Measurements from ENCODE around the gene MAST4. TPM values are rescaled to one million over a fixed set of nuclear protein-coding genes. Genes with fewer than 3 reads are reported as not detected.

Gene MAST4
- total RNA-seq, 1 experiment from 2014 or later = 26.5 TPM

DNA sequence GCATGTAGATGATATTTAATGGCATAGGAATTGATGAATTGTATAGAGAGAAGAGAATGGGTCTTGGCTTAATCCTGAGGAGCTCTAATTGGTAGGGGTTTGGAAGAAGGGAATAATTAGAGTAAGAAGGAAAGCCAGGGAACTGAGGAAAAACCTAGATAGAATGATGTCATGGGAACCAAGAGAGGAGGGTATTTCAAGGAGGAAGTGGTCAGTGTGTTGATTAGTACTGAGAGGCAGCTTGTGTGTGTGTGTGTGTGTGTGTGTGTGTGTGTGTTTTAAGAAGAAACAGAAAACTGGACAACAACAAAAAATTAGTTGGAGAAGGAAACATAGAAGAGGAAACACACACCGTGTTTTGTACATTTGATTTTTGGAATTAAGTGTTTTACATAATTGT lies 42.8 kb downstream of the MAST4 start:
- TF ChIP-seq, protein P1, sequence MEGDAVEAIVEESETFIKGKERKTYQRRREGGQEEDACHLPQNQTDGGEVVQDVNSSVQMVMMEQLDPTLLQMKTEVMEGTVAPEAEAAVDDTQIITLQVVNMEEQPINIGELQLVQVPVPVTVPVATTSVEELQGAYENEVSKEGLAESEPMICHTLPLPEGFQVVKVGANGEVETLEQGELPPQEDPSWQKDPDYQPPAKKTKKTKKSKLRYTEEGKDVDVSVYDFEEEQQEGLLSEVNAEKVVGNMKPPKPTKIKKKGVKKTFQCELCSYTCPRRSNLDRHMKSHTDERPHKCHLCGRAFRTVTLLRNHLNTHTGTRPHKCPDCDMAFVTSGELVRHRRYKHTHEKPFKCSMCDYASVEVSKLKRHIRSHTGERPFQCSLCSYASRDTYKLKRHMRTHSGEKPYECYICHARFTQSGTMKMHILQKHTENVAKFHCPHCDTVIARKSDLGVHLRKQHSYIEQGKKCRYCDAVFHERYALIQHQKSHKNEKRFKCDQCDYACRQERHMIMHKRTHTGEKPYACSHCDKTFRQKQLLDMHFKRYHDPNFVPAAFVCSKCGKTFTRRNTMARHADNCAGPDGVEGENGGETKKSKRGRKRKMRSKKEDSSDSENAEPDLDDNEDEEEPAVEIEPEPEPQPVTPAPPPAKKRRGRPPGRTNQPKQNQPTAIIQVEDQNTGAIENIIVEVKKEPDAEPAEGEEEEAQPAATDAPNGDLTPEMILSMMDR (IDR thresholded peaks at IDR 0.05; ENCODE audit: unreplicated experiment) = no peak
- intact Hi-C loops (cut with micrococcal nuclease) = no loop called here
- no TSS peak for BruUV-seq (replicated peaks)
- Mint-ChIP-seq H3K36me3 (ENCODE audit: insufficient read depth, unreplicated experiment) (no peaks in the 10 kb centered on the region), H3K4me1 (ENCODE audit: insufficient read depth, unreplicated experiment) (no peaks in the 10 kb centered on the region), H3K27me3 (ENCODE audit: insufficient read depth, unreplicated experiment) (peaks cover 23% of the 10 kb centered on the region), H3K4me3 (ENCODE audit: unreplicated experiment) (no peak overlapping the region), H3K27ac (ENCODE audit: low read depth, unreplicated experiment) (no peak overlapping the region), H3K9me3 (ENCODE audit: unreplicated experiment) (no peaks in the 10 kb centered on the region)
- ChIA-PET CTCF (no interaction called here), POLR2A (interaction anchor here (0.5 to 0.6 kb wide), 3 partner anchors 9 to 79 kb away, joined by 3 to 4 read pairs (median 3); no protein-coding TSS in a partner anchor)
- no peak for DNase-seq (ENCODE audit: unreplicated experiment)

DNA sequence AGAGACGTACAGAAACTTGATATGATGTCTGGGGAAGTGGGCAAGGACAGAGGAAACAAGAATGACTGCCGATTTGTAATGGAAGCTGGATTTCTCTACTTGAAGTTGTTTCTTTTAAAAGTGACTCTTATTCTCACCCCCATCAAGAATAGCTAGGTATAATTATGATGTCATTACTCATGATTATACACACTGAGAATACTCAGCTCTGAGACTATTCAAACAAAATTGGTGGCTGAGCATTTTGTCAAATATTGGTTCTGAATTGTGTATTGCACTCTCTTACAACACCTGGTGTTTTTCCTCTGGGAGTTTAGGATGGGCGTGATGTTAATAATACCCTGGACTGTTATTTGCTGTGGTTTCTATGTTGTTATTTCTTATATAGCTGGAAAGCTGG lies 46.3 kb downstream of the MAST4 start:
- no peak overlapping the region for H3K4me3 Mint-ChIP-seq (ENCODE audit: unreplicated experiment)
- POLR2A ChIA-PET = no interaction called here
- intact Hi-C loops (cut with micrococcal nuclease) = no loop called here
- H3K36me3 Mint-ChIP-seq (ENCODE audit: insufficient read depth, unreplicated experiment) = no peaks in the 10 kb centered on the region
- no TSS peak for BruUV-seq (replicated peaks)
- no peaks in the 10 kb centered on the region for H3K9me3 Mint-ChIP-seq (ENCODE audit: unreplicated experiment)
- TF ChIP-seq, protein P1 (IDR thresholded peaks at IDR 0.05; ENCODE audit: unreplicated experiment) = no peak
- peaks cover 23% of the 10 kb centered on the region for H3K27me3 Mint-ChIP-seq (ENCODE audit: insufficient read depth, unreplicated experiment)
- H3K4me1 Mint-ChIP-seq (ENCODE audit: insufficient read depth, unreplicated experiment) = no peaks in the 10 kb centered on the region
- DNase-seq (ENCODE audit: unreplicated experiment) = no peak
- CTCF ChIA-PET = interaction anchor here (1.7 kb wide), 1 partner anchor 15 kb away, joined by 3 read pairs; no protein-coding TSS in a partner anchor
- no peak overlapping the region for H3K27ac Mint-ChIP-seq (ENCODE audit: low read depth, unreplicated experiment)

- Mint-ChIP-seq H3K27ac (ENCODE audit: low read depth, unreplicated experiment) (no peak overlapping the region), H3K36me3 (ENCODE audit: insufficient read depth, unreplicated experiment) (no peaks in the 10 kb centered on the region), H3K4me1 (ENCODE audit: insufficient read depth, unreplicated experiment) (no peaks in the 10 kb centered on the region), H3K4me3 (ENCODE audit: unreplicated experiment) (no peak overlapping the region), H3K27me3 (ENCODE audit: insufficient read depth, unreplicated experiment) (peaks cover 22% of the 10 kb centered on the region), H3K9me3 (ENCODE audit: unreplicated experiment) (no peaks in the 10 kb centered on the region)
- BruUV-seq (replicated peaks) = no TSS peak
- ChIA-PET POLR2A (interaction anchor here (0.7 kb wide), 1 partner anchor 222 kb away, joined by 3 read pairs; no protein-coding TSS in a partner anchor), CTCF (interaction anchor here (1.7 kb wide), 1 partner anchor 14 kb away, joined by 3 read pairs; no protein-coding TSS in a partner anchor)
- no peak for DNase-seq (ENCODE audit: unreplicated experiment)
- TF ChIP-seq, protein P1 (IDR thresholded peaks at IDR 0.05; ENCODE audit: unreplicated experiment) = no peak
- intact Hi-C loops (cut with micrococcal nuclease) = no loop called here
Measured at GRCh38 chr5:66643387-66643786, 47.2 kb downstream of the MAST4 start.

- no peaks in the 10 kb centered on the region for H3K36me3 Mint-ChIP-seq (ENCODE audit: insufficient read depth, unreplicated experiment)
- peaks cover 14% of the 10 kb centered on the region for H3K27me3 Mint-ChIP-seq (ENCODE audit: insufficient read depth, unreplicated experiment)
- no peaks in the 10 kb centered on the region for H3K9me3 Mint-ChIP-seq (ENCODE audit: unreplicated experiment)
- H3K27ac Mint-ChIP-seq (ENCODE audit: low read depth, unreplicated experiment) = no peak overlapping the region
- CTCF ChIA-PET = interaction anchor here (0.6 to 1.8 kb wide), 3 partner anchors 13 to 338 kb away, joined by 3 to 6 read pairs (median 6); no protein-coding TSS in a partner anchor
- no peak for DNase-seq (ENCODE audit: unreplicated experiment)
- POLR2A ChIA-PET = interaction anchor here (0.7 to 0.9 kb wide), 2 partner anchors 42 to 221 kb away, joined by 3 to 5 read pairs; no protein-coding TSS in a partner anchor
- no peaks in the 10 kb centered on the region for H3K4me1 Mint-ChIP-seq (ENCODE audit: insufficient read depth, unreplicated experiment)
- H3K4me3 Mint-ChIP-seq (ENCODE audit: unreplicated experiment) = no peak overlapping the region
- TF ChIP-seq, protein P1 (IDR thresholded peaks at IDR 0.05; ENCODE audit: unreplicated experiment) = no peak
- no TSS peak for BruUV-seq (replicated peaks)
- intact Hi-C loops (cut with micrococcal nuclease) = no loop called here
Measured at GRCh38 chr5:66644111-66644510, 47.9 kb downstream of the MAST4 start.
